HG03135 (cell line): ENCODE measurements around the gene RAB6D.
"Not testable (repeated sequence)": the region's sequence is repeated elsewhere in the genome, so short reads cannot be mapped to it uniquely, and the experiment has no call there.

Experiments used
- ATAC-seq: cut with Tn5 transposase; IDR thresholded peaks from one replicate; pipeline ENCODE4 v1.9.1; 2021; ENCODE audit warnings: mild to moderate bottlenecking, moderate library complexity; ENCODE audit not compliant: unreplicated experiment

The RAB6D gene

DNA sequence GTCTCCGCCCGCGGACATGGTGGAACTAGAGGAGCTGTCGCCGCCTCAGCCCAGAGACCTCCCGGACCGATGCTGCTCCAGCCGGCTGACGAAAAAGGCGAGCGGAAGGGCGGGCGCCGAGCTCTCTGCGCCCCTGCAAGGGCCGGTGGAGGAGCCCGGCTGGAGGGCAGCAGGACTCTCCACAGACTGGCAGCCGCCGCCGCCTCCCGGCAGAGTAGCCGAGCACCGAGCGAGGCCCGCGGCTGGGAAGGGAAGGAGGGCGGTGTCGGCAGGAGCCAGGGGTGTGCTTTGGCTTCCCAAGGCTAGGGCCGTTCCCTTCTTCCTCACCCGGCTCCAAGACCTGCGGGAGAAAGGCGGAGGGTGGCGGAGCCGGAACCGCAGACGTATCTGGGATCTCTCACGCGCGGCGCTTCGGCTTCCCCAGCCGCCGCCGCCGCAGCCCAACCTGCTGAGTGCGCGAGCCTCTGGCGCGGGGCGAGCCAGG, at the start of gene RAB6D:
RAB6D (minus strand) TSS at position 466 of the 484 bp plus-strand sequence; CDS start at position 18, 448 bp downstream.
- not testable (repeated sequence) for ATAC-seq

DNA sequence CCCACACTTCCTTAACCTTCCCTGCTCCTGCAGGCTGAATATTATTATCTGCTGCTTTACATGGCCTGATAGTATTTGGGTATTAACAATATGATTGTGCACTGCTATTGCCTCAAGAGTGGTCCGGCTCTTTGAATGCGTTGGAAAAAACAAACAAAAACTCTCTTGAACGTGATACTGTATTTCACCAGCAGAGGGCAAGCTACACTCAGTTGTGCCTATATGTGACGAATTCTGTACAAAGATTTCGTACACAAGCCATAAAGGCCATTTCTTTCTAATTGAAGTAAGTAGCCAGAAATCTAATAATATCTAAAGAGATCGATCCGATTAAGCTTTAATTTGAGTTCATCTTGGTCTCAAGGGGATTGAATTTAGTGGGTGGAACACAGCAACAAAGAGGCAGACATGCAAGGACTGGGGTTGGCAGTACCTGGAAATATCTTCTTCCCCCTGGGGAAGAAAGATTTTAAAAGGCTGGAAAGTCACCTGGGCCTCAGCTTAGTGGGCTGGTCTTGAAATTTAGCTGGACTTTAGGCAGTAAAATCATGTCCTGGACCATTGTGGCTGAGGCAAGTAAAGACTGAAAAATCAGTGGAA, 49.3 kb upstream of the RAB6D start:
- ATAC-seq = peak; percentile 65

DNA sequence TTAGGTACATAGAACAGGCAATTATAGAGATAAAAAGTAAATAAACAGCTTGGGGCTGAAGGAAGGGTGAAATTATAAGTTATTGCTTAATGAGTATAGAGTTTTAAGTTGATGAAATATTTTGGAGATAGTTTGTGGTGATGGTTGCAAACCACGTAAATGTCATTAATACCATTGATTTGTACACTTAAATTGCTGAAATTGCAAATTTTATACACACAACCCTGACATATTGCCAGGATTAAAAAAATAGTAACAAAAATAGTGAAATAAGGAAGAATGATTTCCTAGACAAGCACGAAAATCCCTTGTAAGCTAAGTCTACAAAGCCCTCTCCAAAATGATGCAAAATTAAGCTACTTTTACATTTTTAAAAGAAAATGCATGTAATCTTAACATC, 46.2 kb upstream of the RAB6D start:
- no peak for ATAC-seq

DNA sequence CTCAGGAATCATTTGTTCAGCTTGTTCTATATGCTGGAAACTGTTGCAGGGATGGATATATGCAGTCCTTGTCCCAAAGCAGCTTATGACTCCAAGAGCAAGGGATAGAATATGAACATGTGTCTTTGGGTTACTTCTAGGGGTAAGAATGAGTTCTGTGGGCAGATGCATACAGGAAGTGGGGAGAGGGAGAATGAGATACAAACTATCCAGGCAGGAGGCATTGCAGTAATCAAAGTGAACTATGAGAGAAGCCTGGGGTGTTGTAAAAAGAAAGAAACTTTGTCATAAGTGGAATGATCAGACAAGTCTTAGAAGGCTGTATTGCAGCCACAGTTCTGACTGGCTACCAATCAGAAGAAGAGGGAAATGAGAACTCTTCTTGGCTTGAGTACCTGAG, 44.8 kb upstream of the RAB6D start:
- ATAC-seq = no peak

DNA sequence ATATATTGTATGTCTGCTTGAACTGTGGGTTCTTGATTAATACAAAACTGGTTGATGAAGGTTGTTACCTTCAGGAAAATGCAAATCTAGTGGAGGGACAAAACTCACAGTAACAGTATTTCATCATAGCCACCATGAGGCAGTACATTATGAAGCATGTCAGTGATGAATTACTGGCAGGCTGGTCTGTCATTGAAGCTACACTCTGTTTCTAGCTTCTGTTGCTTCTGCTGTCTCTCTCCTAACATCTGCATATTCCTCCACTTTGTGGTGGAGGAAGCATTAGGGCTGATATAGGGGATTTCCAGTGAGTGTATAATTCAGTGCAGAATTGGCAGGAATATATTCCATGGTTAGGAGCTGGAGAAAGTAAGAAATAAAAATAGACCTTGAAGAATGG, 44.2 kb upstream of the RAB6D start:
- no peak for ATAC-seq

DNA sequence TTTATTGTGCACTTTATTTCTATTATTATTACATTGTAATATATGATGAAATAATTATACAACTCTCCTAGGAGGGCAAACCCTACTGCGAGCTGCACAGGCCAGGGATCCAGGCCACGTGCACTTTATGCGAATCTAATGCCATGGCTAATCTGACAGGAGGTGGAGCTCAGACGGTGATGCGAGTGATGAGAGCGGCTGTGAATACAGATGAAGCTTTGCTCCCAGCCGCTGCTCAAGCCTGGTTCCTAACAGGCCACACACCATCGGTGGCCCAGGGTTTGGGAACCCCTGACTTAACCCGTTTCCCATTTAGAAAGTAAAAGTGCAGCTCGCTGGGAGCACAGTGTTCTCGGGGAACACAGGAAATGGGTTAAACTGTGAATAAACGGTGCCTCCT, 40.8 kb upstream of the RAB6D start:
- no peak for ATAC-seq

DNA sequence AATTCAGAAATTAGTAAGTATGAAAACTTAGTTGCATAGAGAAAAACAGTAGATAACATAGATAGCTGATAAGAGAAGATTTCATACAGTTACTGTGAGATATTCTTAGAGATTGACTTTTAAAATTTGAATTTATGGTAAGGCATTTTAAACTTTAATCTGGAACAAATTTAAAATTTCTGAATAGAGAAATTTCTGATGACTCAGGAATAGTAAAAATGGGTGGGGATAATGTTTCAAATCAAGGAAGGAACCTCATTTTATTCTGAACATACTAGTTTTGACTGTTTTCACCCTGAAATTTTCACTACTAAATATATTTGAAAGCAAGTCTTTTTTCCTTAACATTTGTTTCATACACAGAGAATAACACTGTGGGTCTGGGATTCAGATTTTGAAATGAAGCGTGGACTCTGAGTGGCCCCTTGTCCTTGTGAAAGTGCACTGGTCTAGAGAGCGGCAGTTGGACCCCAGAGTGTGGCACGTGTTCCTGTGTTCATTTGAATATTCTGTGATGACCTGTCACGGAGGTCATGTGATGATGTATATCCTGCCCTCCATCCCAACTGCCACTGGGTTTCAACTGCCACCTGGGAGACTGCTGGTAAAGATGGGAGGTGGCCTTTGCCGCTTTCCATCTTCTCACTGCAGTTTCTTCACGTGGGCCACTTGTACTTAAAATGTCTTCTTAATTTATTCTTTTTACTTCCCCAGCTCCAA, 38.5 kb upstream of the RAB6D start:
- ATAC-seq = no peak

DNA sequence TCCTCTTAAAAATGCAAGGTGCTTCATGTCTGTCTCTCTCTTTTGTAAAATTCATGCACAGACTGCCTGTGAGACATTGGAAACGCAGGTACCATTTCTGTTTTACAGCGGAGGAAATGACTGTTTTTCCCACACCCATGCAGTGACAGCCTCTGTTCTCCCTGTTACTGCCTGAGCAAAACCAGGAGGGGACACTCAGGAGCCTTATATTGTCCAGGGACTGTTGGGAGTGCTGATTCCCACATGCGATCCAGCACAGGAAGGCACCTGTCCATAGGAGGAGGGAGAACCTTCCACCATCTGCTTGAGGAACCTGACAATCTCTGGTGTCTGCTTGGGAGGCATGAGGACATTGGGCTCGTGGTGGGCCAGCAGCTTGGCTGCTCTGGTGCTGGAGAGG, 36.9 kb upstream of the RAB6D start:
- ATAC-seq = no peak

DNA sequence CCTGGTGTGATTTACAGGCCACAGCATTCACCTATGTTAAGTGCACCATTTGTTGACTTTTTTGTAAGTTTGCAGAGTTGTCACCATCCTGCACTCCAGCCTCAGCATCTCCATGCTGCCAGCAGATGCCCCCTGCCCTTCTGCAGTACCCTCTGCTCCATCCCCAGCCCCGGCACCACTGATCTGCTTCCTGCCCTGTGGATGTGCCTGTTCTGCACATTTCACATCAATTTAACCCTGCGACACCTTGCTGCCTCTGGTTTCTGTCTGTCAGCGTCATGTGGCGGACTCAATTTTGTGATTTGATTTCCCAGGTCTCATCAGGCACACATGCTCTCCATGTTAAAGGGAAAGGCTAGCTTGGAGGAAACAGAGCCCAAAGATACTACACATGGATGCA, 36.5 kb upstream of the RAB6D start:
- not testable (repeated sequence) for ATAC-seq

DNA sequence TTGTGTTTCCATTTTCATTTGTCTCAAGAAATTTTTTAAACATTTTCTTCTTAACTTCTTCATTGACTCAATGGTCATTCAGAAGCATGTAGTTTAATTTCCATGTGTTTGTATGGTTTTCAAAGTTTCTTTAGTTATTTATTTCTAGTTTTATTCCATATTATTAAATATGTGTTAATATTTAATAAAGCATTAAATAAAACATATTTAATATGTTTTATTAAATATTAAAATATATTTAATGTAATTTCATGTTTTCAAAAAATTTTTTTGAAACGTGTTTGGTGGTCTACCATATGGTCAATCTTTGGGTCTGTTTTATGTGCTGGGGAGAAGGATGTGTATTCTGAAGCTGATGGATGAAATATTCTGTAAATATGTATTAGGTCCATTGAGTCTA, 32.2 kb upstream of the RAB6D start:
- not testable (repeated sequence) for ATAC-seq

DNA sequence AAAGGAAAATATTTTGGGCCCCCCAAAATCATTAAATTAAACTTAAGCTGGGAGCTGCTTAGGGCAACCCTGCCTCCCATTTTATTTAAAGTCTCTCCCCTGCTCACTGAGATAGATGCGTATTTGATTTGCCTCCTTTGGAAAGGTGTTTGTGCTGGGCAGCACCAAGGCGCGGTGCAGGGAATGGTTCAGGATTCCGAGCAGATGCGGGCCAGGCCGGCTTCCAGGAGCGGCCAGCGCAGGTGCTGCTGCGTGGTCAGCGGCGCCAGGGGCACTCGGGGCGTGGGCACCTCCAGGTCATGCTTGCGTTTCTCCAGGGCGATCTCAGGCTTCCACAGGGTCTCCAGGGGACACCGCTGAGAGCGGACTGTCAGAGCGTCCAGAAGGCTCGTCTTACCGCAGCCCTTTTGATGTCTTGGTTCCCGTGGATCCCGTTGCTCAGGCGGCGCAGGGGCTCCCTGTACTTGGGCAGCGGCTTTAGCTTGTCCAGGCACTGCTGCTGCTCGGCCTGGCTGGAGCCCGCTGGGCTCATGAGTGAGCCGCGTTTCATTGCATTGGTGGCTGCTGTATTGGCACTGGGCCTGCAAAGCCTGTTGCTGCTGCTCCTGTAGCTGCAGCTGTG, 31.2 kb upstream of the RAB6D start:
- ATAC-seq = not testable (repeated sequence)

DNA sequence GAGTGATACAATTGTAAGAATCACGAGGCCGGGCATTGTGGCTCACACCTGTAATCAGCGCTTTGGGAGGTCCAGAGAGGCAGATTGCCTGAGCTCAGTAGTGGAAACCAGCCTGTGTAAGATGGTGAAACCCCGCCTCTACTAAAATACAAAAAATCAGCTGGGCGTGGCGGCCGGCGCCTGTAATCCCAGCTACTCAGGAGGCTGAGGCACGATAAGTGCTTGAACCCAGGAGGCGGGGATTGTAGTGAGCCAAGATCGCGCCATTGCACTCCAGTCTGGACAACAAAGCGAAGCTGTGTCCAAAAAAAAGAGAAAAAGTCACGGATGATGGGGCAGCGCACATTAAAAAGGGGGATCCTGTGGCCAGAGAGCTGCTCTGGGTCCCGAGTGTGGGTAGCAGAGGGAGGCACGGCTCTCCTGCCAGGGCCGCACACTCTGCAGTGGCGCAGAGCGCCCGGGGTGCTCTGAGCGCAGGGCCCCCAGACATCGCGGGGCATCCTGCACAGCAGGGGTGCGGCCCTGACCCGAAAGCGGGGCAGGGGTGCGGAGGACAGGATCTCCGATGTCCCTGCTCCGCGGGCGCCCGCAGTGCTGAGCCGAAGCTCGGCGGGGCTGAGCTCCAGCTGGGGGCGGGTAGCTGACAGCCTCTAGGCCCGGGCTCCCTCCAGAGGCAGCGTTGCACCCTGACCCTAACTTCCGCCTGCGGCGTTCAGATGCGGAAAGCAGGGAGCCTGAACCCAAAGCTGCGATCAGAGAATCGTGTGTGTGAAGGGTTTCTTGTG, 30.4 kb upstream of the RAB6D start:
- ATAC-seq = no peak

DNA sequence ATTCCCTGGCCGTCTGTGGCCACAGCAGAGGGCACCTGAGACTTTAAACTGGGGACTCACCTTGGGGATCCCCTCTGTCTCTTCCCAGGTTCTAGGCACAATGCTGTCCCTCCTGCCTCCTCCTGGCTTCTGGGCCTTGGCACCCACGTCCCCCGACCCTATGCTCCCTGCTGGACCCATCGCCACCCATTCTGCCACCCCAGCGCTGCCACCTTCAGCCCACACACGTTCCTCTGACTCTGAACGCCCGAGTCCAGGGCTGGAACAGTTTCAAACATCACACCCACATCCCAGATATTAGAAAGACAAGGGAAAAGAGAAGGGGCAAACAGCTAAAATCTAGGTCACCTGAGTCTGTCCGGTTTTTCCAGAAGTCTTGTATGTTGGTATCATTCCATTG, 28.0 kb upstream of the RAB6D start:
- not testable (repeated sequence) for ATAC-seq

DNA sequence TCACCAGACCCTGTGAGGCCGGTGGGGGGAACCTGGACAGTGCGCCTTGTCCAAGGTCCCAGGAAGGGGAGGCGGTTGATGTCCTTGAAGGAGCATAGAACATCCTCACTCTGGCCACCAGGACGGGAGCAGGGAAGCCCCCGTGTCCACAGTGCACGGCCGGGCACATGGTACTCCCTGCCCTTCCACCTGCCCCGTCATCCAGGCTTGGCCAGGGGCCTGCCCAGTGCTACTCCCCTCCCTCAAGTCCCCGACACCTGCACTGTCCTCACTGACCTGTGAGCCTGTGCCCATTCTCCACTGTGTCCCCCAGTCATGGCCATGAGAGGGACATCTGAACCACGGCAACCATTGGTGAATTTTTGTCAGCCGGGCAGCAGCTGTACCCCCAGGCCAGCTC, 27.5 kb upstream of the RAB6D start:
- not testable (repeated sequence) for ATAC-seq

DNA sequence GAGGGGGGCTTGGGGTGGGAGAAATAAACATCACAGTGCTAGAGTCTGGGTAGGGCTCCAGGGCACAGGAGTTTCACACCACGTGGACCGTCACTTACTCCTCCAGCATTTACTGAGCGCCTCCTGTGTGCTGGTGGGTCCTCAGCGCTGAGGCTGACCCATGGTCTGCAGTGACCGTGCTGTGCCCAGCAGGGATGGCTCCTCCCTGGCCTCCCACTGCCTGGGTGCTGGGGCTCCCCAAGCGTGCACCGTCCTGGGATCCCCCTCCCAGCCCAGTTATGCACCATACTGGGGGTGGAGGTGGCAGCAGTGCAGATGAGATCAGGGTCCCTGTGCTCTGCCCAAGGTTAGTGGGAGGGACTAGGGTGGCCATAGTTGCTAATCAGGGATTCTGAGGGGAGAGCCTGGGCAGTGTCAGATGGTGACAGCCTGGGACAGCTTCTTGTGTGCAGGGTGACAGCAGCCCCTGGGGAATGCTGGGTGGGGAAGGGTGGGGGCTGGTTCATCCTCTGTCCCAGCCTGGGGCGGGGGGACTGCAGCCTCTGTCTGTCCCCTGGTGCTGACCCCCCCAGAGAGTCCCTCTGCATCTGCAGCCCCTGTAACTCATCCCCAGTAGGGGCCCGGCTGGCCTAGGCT, 26.6 kb upstream of the RAB6D start:
- ATAC-seq = not testable (repeated sequence)

DNA sequence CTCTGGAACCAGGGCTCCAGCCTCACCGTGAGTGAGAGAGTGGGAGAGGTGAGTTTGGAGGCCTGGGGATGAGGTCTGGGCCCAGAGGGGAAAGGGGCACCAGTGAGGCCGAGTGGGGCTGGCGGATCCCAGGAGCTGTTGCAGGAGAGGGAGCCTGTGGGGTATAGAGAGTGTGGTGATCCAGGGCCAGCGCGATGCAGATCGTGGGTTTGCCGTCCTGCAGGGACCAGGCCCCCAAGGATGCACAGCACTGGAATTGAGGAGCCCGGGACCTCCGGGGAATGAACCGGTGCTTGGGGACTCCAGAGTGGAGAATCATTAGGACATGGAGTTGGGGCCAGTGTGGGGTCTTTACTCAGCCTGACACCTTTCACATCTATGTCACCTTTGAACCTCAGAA, 25.7 kb upstream of the RAB6D start:
- no peak for ATAC-seq

DNA sequence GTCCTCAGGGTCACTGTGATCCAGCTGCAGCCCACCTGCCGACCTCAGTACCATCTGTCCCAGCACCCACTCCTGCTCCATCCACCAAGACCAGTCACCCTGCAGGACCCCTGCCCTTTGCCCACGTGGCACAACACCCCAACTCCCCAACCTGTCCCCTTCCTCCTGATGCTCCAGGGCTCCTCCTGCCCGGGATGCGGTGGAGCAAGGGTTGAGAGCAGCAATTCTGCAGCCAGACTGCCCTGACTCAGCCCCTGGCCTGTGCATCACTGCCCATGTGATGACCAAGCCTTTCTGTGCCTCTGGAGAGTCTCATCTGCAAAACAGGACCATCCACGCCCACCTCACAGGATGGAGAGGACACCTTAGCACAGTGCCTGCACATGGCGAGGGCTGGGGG, 24.9 kb upstream of the RAB6D start:
- not testable (repeated sequence) for ATAC-seq

DNA sequence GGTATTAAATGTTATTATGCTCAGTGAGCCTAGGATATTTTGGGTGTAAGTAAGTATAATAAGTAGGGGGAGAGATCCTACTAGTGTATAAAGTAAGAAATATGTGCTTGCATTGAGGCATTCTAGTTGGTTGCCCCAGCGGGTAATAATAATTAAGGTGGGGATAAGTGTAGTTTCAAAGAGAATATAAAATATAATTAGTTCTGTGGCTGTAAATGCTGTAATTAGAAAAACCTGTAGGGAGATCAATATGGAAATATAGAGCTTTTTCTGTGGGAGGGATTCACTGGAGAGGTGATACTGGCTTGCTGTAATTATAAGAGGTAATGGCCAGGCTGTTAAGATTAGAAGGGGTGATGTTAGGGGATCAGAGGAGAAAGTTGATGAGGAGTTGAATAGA, 9.1 kb upstream of the RAB6D start:
- not testable (repeated sequence) for ATAC-seq

DNA sequence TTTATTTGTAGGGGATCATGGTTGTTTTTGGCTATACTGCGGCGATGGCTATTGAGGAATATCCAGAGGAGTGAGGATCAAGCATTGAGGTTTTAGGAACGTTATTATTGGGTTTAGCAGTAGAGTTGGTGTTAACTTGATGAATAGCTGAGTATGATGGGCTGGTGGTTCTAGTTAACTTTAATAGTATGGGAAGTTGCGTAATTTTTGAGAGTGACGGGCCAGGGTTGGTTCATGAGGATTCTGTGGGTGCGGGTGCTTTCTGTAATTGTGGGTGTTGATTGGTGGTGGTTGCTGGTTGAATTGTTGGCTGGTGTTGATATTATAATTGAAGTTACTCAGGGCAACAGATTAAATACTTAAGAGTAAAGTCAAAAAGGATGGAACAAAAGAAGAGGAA, 6.0 kb upstream of the RAB6D start:
- ATAC-seq = no peak

DNA sequence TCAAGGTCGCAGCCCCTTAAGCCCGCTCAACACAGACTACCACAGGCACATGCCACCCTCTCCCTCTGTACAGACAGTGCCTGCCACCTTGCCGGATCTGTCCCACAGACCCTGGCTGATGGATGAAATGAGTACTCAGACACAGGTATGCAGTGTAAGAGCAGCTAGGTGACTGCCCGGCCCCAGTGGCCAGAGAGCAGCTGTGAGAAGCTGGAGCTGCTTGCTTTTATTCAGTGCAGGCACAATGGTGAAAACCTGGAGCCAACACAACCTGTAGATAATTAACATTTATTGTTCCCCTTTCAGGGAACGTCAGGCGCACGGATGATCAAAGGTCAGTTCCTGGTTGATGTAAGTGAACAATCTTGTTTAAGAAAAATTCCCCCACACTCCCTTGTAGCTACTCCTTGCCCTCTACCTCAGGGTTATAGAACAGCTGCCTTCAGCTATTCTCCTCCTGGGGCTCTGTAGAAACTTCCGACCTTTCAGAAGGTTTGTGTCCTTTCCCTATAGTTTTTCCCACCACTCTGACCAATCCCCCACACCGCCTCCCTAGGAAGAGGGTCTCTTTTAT, 4.6 kb upstream of the RAB6D start:
- ATAC-seq = not testable (repeated sequence)
